ENCODE data around the gene SPTLC2. TPM values are rescaled to one million over a fixed set of nuclear protein-coding genes. Genes with fewer than 3 reads are reported as not detected.

SPTLC2 gene
- total RNA-seq, 2 donors from 2014 or later: 20.0 to 24.5 TPM

DNA sequence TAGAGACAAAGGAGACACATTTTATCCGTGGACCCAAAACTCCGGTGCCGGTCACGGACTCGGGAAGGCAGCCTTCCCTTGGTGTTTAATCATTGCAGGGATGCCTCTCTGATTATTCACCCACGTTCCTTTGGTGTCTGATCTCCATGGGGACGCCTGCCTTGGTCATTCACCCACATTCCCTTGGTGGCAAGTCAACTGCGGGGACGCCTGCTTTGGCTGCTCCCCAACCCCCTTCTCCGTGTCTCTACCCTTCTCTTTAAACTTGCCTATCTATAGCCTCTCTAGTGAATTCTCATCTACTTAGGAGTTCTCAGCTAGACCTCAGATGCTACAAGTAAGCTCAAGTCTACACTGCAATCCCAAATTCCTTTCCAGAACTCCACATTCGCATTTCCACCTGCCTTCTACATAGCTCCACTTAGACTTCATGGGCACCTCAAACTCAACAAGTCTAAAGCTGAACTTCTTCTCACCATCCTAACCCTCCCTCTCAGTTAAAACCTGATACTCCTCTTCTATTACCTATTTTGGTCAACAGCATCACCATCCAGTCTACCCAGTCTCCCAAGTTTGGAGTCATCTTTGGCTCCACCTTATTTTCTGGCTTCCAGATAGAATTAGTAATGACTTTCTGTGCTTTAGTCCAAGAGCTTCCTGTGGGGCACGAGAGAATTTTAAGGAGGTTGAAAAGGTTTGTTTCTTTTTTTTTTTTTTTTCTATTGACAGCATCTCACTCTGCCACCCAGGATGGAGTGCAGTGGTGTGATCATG is 14.4 kb downstream of the SPTLC2 start:
- H3K36me3 ChIP-seq: no peaks in the 10 kb centered on the region
- no peak for TF ChIP-seq POLR2A (IDR thresholded peaks at IDR 0.05)
- TF ChIP-seq POLR2AphosphoS5 (IDR thresholded peaks at IDR 0.05): no peak
- TF ChIP-seq, protein P1, sequence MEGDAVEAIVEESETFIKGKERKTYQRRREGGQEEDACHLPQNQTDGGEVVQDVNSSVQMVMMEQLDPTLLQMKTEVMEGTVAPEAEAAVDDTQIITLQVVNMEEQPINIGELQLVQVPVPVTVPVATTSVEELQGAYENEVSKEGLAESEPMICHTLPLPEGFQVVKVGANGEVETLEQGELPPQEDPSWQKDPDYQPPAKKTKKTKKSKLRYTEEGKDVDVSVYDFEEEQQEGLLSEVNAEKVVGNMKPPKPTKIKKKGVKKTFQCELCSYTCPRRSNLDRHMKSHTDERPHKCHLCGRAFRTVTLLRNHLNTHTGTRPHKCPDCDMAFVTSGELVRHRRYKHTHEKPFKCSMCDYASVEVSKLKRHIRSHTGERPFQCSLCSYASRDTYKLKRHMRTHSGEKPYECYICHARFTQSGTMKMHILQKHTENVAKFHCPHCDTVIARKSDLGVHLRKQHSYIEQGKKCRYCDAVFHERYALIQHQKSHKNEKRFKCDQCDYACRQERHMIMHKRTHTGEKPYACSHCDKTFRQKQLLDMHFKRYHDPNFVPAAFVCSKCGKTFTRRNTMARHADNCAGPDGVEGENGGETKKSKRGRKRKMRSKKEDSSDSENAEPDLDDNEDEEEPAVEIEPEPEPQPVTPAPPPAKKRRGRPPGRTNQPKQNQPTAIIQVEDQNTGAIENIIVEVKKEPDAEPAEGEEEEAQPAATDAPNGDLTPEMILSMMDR (IDR thresholded peaks at IDR 0.05): no peak
- H3K27me3 ChIP-seq (replicated peaks; ENCODE audit: insufficient read depth): no peaks in the 10 kb centered on the region
- no peak overlapping the region for H3K4me3 ChIP-seq
- H3K9me3 ChIP-seq: no peaks in the 10 kb centered on the region
- intact Hi-C loops (cut with DNase I): no loop called here
- DNase-seq (ENCODE audit: low spot score): no peak
- no peak overlapping the region for H3K27ac ChIP-seq
- 94% methylated on average over 12 of the region's 12 CpGs for WGBS
- no peaks in the 10 kb centered on the region for H3K4me1 ChIP-seq (replicated peaks)

DNA sequence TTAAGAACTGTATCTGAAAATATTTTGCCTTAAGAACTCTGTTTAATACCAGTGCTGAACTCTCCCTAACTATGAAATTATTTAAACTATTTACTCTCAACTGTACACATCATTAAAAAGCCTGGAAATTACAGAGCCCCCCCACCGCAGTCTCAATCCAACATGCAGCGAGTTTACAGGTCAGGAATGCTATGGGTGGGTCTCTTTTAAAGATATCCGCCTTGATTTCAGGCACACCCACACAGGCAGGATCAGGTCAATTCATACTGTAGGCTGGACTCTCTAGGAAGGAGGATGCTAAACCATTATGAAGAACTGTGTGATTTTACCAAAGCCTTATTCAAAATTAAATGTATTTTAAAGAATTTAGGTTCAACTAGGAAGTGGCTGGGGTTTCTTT is 16.5 kb downstream of the SPTLC2 start:
- TF ChIP-seq POLR2A (IDR thresholded peaks at IDR 0.05): no peak
- no peak for TF ChIP-seq POLR2AphosphoS5 (IDR thresholded peaks at IDR 0.05)
- TF ChIP-seq, protein P1 (IDR thresholded peaks at IDR 0.05): no peak
- Histone ChIP-seq H3K4me1 (replicated peaks) (no peaks in the 10 kb centered on the region), H3K27me3 (replicated peaks; ENCODE audit: insufficient read depth) (no peaks in the 10 kb centered on the region), H3K27ac (no peak overlapping the region), H3K4me3 (no peak overlapping the region), H3K36me3 (no peaks in the 10 kb centered on the region), H3K9me3 (no peaks in the 10 kb centered on the region)
- no peak for DNase-seq (ENCODE audit: low spot score)
- intact Hi-C loops (cut with DNase I): no loop called here
- WGBS: 56% methylated on average over 3 of the region's 3 CpGs

DNA sequence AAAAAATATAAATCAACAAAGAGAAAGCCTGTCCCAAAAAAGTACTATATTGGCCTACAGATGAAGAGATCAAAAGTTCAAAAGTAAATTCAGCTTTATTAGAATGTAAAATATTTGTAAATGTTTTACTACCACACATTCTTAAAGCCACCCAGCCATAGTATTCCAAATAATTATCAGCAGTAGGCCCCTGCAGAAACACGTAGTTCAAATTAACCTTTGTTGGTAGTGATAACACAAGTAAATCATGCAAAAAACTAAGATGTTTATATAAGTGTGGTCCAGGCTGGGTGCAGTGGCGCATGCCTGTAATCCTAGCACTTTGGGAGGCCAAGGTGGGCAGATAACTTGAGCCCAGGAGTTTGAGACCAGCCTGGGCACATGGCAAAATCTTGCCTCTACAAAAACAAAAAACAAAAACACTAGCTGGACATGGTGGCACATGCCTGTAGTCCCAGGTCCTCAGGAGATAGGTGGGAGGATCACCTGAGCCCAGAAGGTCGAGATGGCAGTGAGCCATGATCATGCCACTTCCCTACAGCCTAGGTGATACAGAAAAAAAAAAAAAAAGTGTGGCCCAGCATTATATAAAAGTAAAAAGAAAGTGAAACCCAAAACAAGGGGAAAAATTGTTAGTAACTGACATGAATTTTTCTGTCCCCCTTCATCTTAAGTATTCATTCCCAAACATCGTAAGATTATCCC is 17.9 kb downstream of the SPTLC2 start:
- TF ChIP-seq POLR2A (IDR thresholded peaks at IDR 0.05) (no peak), POLR2AphosphoS5 (IDR thresholded peaks at IDR 0.05) (no peak)
- TF ChIP-seq, protein P1 (IDR thresholded peaks at IDR 0.05): no peak
- 59% methylated on average over 4 of the region's 4 CpGs for WGBS
- Histone ChIP-seq H3K36me3 (no peaks in the 10 kb centered on the region), H3K4me1 (replicated peaks) (no peaks in the 10 kb centered on the region), H3K27ac (no peak overlapping the region), H3K27me3 (replicated peaks; ENCODE audit: insufficient read depth) (no peaks in the 10 kb centered on the region), H3K9me3 (no peaks in the 10 kb centered on the region), H3K4me3 (no peak overlapping the region)
- no peak for DNase-seq (ENCODE audit: low spot score)
- intact Hi-C loops (cut with DNase I): no loop called here

DNA sequence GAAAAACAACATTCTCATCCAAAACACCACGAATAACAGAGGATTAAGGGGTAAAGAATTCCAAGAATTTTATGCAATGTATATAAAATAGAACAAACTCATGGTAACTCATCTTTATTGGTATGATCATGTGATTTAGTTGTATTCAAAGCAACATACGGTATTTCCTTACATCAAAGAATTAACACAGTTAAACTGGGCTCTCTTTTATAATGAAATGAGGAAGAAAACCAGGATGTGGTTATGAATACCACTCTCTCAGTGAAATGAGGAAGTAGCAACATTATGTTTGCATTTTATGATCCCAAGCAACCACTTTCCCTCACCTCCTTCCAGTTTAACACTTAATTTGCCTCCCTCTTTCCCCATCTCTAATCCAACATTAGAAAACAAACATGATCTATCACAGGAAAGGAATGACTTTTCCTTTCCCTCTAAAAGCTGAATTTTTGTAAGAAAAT is 22.9 kb downstream of the SPTLC2 start:
- H3K9me3 ChIP-seq: no peaks in the 10 kb centered on the region
- no peak for DNase-seq (ENCODE audit: low spot score)
- no peaks in the 10 kb centered on the region for H3K27me3 ChIP-seq (replicated peaks; ENCODE audit: insufficient read depth)
- no peak overlapping the region for H3K4me3 ChIP-seq
- H3K27ac ChIP-seq: peak overlapping the region in 1 of 2 donors; percentile 9
- no peak for TF ChIP-seq POLR2AphosphoS5 (IDR thresholded peaks at IDR 0.05)
- no peak for TF ChIP-seq POLR2A (IDR thresholded peaks at IDR 0.05)
- TF ChIP-seq, protein P1 (IDR thresholded peaks at IDR 0.05): no peak
- 30% methylated on average over 2 of the region's 2 CpGs for WGBS
- H3K4me1 ChIP-seq (replicated peaks): no peaks in the 10 kb centered on the region
- intact Hi-C loops (cut with DNase I): no loop called here
- no peaks in the 10 kb centered on the region for H3K36me3 ChIP-seq

All from prostate gland (tissue), 2 donors.